Smooth muscle cell (in vitro differentiated cells): Measurements from ENCODE around the gene SIDT2. TPM values are rescaled to one million over a fixed set of nuclear protein-coding genes. Genes with fewer than 3 reads are reported as not detected.

Experiments
- DNase-seq: peaks from one replicate; lab custom pipeline; 2025; ENCODE audit not compliant: unreplicated experiment; lab: John Stamatoyannopoulos, UW
- H2AFZ ChIP-seq: fragments of 200-600 bp; sonication (generic); 2 replicates; pipeline ENCODE4 v1.6.0; 2016; ENCODE audit warnings: antibody characterized with exemption, low read depth, mild to moderate bottlenecking
- H3F3A ChIP-seq: fragments of 200-600 bp; sonication (generic); 2 replicates; pipeline ENCODE4 v1.6.0; 2017; ENCODE audit warnings: antibody characterized with exemption, low read depth
- H3K27ac ChIP-seq: fragments of 200-600 bp; sonication (generic); 2 replicates; pipeline ENCODE4 v1.5.1; 2016; ENCODE audit warnings: low read depth, mild to moderate bottlenecking
- H3K27me3 ChIP-seq: fragments of 200-600 bp; sonication (generic); 2 replicates; pipeline ENCODE4 v1.6.1; 2016; ENCODE audit warnings: low read depth, mild to moderate bottlenecking
- H3K36me3 ChIP-seq: fragments of 200-600 bp; sonication (generic); 2 replicates; pipeline ENCODE4 v1.5.1; 2016; ENCODE audit warnings: low read depth
- H3K4me1 ChIP-seq: fragments of 200-600 bp; sonication (generic); 2 replicates; pipeline ENCODE4 v1.5.1; 2016; ENCODE audit warnings: low read depth
- H3K4me2 ChIP-seq: fragments of 200-600 bp; sonication (generic); 2 replicates; pipeline ENCODE4 v1.6.0; 2016; ENCODE audit warnings: mild to moderate bottlenecking
- H3K4me3 ChIP-seq: fragments of 200-600 bp; sonication (generic); 2 replicates; pipeline ENCODE4 v1.5.1; 2016; ENCODE audit warnings: mild to moderate bottlenecking
- H3K79me2 ChIP-seq: fragments of 200-600 bp; sonication (generic); 2 replicates; pipeline ENCODE4 v1.6.0; 2016; ENCODE audit warnings: low read depth, mild to moderate bottlenecking
- H3K9ac ChIP-seq: fragments of 200-600 bp; sonication (generic); 2 replicates; pipeline ENCODE4 v1.6.0; 2016; ENCODE audit warnings: low read depth
- H3K9me3 ChIP-seq: fragments of 200-600 bp; sonication (generic); replicated peaks from 2 replicates; pipeline ENCODE4 v1.5.1; 2016; ENCODE audit warnings: low read depth
- H4K20me1 ChIP-seq: fragments of 200-600 bp; sonication (generic); 2 replicates; pipeline ENCODE4 v1.6.0; 2016; ENCODE audit warnings: low read depth
- CTCF ChIP-seq: fragments of 200-600 bp; sonication (generic); IDR thresholded peaks from 2 replicates; pipeline ENCODE4 v1.5.1; 2017; ENCODE audit warnings: borderline replicate concordance, mild to moderate bottlenecking, antibody characterized with exemption; ENCODE audit not compliant: insufficient read depth, poor library complexity, severe bottlenecking
- WGBS: methylation state at CpG from one replicate; pipeline ENCODE4 v1.1.7; 2016; ENCODE audit warnings: low lambda C conversion rate; 5-methylcytosine and 5-hydroxymethylcytosine counted together
- polyA plus RNA-seq: library from polyadenylated mRNA; unstranded; fragments of >200 nt; fragmentation: Nextera tagmentation; extraction: Ambion mirVana; gene quantifications from 2 replicates; pipeline ENCODE4 v1.2.1, GENCODE V29; 2016
- total RNA-seq: library from RNA; depleted of rRNA; stranded (reverse); fragments of >200 nt; gene quantifications from 2 replicates; pipeline ENCODE4 v1.2.3, GENCODE V29; 2014

The SIDT2 gene
- total and polyA plus RNA-seq, 2 experiments from 2014 or later = 11.6 to 35.0 TPM

- Histone ChIP-seq H3K9ac (no peak overlapping the region), H2AFZ (no peak overlapping the region), H3F3A (no peaks in the 10 kb centered on the region), H3K9me3 (no peaks in the 10 kb centered on the region), H3K27me3 (no peaks in the 10 kb centered on the region), H3K36me3 (no peaks in the 10 kb centered on the region), H3K4me1 (peaks cover 6% of the 10 kb centered on the region), H4K20me1 (no peaks in the 10 kb centered on the region), H3K4me2 (no peak overlapping the region), H3K4me3 (no peak overlapping the region), H3K79me2 (peaks cover 36% of the 10 kb centered on the region), H3K27ac (no peak overlapping the region)
- no peak for TF ChIP-seq CTCF
- 96% methylated on average over 11 of the region's 11 CpGs for WGBS
- no peak for DNase-seq
Observed at GRCh38 chr11:117228091-117228490, 49.5 kb downstream of the SIDT2 start.

- TF ChIP-seq CTCF = no peak
- DNase-seq = no peak
- WGBS = 97% methylated on average over 12 of the region's 12 CpGs
Observed at GRCh38 chr11:117229411-117229810, 50.9 kb downstream of the SIDT2 start.

GRCh38 chr11:117229931-117230285, 51.4 kb downstream of the SIDT2 start:
- H3K4me2 ChIP-seq = no peak overlapping the region
- H4K20me1 ChIP-seq = no peaks in the 10 kb centered on the region
- no peaks in the 10 kb centered on the region for H3K9me3 ChIP-seq
- H3K27ac ChIP-seq = no peak overlapping the region
- no peaks in the 10 kb centered on the region for H3K36me3 ChIP-seq
- no peak overlapping the region for H3K9ac ChIP-seq
- no peak for TF ChIP-seq CTCF
- H3F3A ChIP-seq = no peaks in the 10 kb centered on the region
- peaks cover 10% of the 10 kb centered on the region for H3K4me1 ChIP-seq
- DNase-seq = no peak
- peaks cover 51% of the 10 kb centered on the region for H3K79me2 ChIP-seq
- no peak overlapping the region for H2AFZ ChIP-seq
- WGBS = 95% methylated on average over 5 of the region's 5 CpGs
- H3K27me3 ChIP-seq = no peaks in the 10 kb centered on the region
- no peak overlapping the region for H3K4me3 ChIP-seq

More at GRCh38 chr11:117229411-117229810, 50.9 kb downstream of the SIDT2 start:
- Histone ChIP-seq H3K4me2 (no peak overlapping the region), H3K27me3 (no peaks in the 10 kb centered on the region), H3K4me1 (peaks cover 10% of the 10 kb centered on the region), H3K36me3 (no peaks in the 10 kb centered on the region), H2AFZ (no peak overlapping the region), H4K20me1 (no peaks in the 10 kb centered on the region), H3K4me3 (no peak overlapping the region), H3F3A (no peaks in the 10 kb centered on the region), H3K79me2 (peaks cover 47% of the 10 kb centered on the region), H3K9ac (no peak overlapping the region), H3K9me3 (no peaks in the 10 kb centered on the region), H3K27ac (no peak overlapping the region)

- H3K4me3 ChIP-seq = peak overlapping the region; percentile 92
- H3K4me2 ChIP-seq = peak overlapping the region; percentile 99
- no peak for DNase-seq
- peaks cover 10% of the 10 kb centered on the region for H3K4me1 ChIP-seq
- no peaks in the 10 kb centered on the region for H3F3A ChIP-seq
- H3K79me2 ChIP-seq = peaks cover 51% of the 10 kb centered on the region
- no peak overlapping the region for H2AFZ ChIP-seq
- H3K36me3 ChIP-seq = no peaks in the 10 kb centered on the region
- no peak for TF ChIP-seq CTCF
- peak overlapping the region; percentile 88 for H3K9ac ChIP-seq
- H3K27ac ChIP-seq = no peak overlapping the region
- WGBS = 93% methylated on average over 12 of the region's 12 CpGs
- H4K20me1 ChIP-seq = no peaks in the 10 kb centered on the region
- H3K9me3 ChIP-seq = no peaks in the 10 kb centered on the region
- H3K27me3 ChIP-seq = no peaks in the 10 kb centered on the region
Observed at GRCh38 chr11:117230286-117230961, 51.9 kb downstream of the SIDT2 start.
